Measurements from ENCODE around the gene METTL26.
A peak's percentile ranks its signal among the peaks of the same experiment; 100 is the strongest.

METTL26 gene

GRCh38 chr16:658679-659571 lies 22.8 kb upstream of the METTL26 start:
- DNase-seq (ENCODE audit: low read depth in 2 of 2) = no peak

- DNase-seq (ENCODE audit: low read depth in 2 of 2) = no peak
Observed at GRCh38 chr16:657487-657886, 21.4 kb upstream of the METTL26 start.

- no peak for DNase-seq (ENCODE audit: low read depth in 2 of 2)
Observed at GRCh38 chr16:654034-654433, 17.9 kb upstream of the METTL26 start.

GRCh38 chr16:652454-653305 lies 16.6 kb upstream of the METTL26 start:
- no peak for DNase-seq (ENCODE audit: low read depth in 2 of 2)

DNA sequence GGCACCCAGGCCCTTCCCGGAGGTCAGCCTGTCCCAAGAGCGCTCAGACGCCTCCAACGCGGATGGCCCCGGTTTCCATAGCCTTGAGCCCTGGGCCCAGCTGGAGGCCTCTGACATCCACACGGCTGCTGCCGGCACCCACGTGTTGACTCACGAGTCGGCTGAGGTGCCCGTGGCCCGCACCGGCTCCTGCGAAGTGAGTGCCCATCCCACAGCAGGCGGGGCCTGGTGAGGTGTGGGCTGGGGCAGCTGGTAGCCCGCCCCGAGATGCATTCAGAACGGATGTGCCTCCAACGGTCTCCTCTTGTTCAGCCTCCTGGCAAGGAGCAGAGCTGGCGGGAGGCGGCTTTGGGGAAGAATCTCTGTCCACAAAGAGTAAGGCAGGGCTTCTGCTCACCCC lies 15.7 kb upstream of the METTL26 start:
- DNase-seq (ENCODE audit: low read depth in 2 of 2) = no peak

DNA sequence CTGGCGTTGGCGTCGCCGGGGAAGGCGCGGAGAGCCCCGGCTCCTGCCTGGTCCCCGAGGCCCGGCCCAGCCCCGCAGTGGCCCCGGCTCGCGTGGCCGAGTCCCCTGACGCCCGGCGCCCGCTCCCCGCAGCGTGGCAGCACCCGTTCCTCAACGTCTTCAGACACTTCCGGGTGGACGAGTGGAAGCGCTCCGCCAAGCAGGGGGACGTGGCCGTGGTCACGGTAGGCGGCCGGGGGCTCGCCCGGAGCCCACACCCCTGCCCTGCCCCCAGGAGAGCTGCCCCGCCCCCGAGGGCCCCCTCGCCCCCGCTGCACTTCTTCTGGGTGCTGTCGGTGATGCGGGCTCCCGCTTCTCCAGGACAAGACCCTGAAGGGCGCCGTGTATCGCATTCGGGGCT lies 13.5 kb upstream of the METTL26 start:
- DNase-seq (ENCODE audit: low read depth in 2 of 2) = no peak

DNA sequence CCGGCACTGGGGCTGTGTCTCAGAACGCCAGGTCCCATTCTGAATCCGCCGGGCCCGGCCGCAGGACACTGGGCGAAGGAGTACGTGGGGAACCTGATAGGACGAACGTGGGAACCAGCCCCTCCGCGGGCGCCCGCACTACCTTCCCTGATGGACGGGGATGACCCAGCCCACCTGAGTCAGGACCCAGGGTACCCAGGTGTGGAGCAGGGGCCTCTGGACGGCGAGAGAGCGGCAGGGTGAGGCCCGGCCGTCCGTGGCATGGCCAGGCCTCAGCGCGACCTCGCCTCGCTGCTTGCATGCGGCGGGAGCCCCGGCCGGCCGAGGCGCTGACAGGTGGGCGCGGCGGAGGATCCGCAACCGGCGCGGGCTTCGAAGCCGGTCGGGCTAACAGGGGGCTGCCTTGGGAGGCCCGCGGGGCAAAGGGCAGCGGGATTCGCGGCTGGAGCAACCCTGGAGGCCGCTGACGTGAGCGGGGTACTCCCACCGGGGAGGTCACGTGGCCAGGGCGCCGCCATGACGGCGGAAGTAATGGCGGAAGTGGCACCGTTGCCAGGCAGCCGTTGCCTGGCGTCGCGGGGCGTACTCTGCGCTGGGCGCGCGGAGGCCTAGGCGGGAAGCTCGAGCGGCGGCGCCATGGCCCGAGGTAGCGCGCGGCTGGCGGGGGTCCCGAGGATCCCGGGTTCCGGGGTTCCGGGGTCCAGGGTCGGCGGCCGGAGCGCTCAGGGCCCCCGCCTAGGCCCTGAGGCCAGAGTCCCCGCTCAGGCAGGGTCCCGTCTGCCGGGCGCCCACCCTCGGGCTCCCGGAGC lies 12.9 kb upstream of the METTL26 start, which contains the start of gene WDR90:
WDR90 (plus strand) TSS at position 585 of the 809 bp plus-strand sequence; CDS start at position 637, 52 bp downstream.
- DNase-seq (ENCODE audit: low read depth in 2 of 2) = peak; percentile 92

DNA sequence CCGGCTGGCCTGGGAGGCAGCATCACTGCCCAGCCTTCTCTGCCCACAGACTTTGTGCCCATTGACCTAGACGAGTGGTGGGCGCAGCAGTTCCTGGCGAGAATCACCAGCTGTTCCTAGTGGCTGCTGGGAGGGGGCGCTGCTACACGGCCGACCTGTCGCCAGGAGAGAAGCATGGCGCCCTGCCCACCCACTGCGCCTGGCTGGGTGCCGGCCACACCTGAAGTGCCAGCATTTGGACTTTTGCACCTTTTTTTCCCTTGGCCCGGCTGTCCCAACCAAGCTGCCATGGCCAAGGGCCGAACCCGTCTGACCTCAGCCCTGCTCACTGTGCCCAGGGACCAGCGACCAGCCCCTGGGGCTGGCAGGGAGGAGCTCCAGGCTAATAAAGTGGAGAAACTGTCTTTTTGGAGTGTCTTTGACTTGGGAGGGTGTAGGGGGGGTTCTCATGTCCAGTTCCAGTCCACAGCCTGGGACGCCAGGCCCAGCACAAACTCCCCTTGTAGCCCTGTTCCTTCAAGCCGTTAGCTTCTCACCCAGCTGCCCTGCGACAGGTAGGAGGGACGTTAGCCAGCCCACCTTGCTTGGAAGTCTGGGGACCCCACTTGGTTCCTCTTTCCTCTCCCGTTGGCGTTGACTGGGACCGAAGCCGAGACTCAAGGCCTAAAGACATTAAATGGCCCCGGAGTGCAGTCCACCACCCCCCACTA lies 12.1 kb upstream of the METTL26 start:
- DNase-seq (ENCODE audit: low read depth in 2 of 2) = peak in 1 of 2 donors; percentile 42

DNA sequence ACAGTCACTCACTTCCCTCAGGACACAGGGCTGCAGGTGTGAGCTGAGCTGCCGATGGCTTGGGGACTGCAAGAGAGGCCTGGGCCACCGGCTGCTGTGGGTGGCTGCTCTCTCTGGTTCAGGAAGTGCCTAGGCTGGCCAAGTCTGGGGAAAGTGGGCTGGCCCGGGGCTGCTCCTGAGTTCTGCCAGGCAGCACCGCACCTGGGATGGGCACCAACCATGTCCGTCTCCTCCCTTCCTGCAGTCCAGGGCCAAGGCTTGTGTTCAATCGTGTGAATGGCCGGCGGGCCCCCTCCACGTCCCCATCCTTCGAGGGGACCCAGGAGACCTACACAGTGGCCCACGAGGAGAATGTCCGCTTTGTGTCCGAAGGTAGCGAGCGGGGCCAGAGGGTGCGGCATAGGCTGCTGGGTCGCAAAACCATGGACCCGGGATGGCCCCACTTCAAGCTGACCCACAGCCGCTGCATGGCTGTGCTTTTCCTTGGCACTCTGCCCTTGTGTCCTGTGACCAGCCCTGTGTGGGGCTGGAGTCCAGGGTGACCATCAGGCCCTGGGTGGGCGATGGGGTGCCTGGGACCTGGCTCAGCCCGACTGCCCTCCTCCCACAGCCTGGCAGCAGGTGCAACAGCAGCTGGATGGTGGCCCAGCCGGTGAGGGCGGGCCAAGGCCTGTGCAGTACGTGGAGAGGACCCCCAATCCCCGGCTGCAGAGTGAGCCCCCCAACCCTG lies 11.2 kb upstream of the METTL26 start:
- DNase-seq (ENCODE audit: low read depth in 2 of 2) = no peak

DNA sequence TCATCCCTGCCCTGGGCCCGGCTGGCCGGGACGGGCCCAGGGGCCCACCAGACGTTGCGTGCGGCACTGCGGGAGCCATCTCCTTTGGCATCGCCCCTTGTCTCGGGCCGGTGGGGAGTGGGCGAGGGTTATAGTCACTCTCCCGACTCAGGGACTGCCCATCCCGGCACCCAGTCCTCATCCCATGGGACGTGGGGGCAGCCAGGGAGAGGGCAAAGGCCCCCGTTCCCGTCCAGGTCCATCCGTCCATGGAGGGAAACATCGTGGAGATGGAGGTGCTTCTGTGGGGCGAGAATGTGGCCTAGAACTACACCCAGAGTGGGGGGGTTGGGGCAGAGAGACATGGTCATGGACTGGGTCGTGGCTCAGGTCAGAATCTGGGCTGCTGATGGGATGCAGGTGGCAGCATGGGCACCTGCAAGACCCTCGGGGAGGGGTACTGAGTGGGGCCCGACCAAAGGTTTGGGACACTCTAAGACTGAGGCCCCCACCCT lies 10.6 kb upstream of the METTL26 start:
- DNase-seq (ENCODE audit: low read depth in 2 of 2) = no peak

- no peak for DNase-seq (ENCODE audit: low read depth in 2 of 2)
Observed at GRCh38 chr16:645852-646678, 10.0 kb upstream of the METTL26 start.

- no peak for DNase-seq (ENCODE audit: low read depth in 2 of 2)
Observed at GRCh38 chr16:644556-644955, 8.5 kb upstream of the METTL26 start.

DNA sequence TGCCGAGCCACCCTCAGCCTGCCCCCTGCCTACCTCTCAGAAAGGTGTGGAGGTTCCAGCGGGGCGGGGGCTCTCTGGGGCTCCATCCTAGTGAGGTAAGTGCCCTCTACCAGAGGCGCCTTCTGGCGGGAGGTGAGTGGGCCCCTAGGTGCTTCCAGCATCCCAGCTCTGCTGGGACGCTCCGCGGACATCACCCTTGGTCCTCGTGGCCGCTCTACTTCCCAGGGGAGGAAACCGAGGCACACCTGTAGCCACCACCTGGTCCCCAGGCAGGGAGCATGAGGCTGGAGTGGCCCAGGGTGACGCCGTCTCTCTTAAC lies 6.9 kb upstream of the METTL26 start:
- no peak for DNase-seq (ENCODE audit: low read depth in 2 of 2)

- no peak for DNase-seq (ENCODE audit: low read depth in 2 of 2)
Observed at GRCh38 chr16:642189-643049, 6.3 kb upstream of the METTL26 start.

DNA sequence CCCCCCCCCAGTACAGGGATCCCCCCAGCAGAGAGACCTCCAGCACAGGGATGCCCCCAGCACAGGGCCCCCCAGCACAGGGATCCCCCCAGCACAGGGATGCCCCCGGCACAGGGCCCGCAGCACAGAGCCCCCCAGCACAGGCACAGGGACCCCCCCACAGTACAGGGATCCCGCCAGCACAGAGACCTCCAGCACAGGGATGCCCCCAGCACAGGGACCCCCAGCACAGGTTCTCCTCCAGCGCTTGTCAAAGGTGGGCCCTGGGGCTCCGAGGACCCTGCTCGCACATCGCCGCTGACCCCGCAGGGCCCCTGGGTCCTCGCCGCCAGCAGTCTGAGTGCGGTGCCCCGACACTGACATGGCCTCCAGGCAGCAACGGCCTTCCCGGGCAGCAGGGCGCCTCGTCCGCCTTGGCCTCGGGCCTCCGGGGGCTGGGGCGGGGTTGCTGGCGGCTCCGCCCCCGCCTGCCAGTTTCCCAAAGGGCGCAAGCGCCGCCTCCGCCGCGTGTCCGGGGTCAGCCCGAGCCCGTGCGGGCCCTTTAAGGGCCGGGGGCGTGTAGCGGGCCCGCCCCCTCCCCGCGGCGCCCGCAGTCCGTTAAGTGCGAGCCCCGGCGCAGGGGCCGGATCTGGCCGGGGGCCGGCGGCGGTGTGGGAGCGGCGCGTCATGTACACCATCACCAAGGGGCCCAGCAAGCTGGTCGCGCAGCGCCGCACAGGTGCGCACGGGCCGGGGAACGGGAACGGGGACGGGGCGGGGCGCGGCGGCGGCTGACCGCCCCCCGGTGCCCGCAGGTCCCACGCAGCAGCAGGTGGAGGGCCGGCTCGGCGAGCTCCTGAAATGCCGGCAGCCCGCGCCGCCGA lies 5.5 kb upstream of the METTL26 start, which contains the start of gene MCRIP2:
MCRIP2 (plus strand) TSS at position 503 of the 863 bp plus-strand sequence; CDS start at position 667, 164 bp downstream.
- DNase-seq (ENCODE audit: low read depth in 2 of 2) = peak; percentile 75 to 76

GRCh38 chr16:640614-641013 lies 4.5 kb upstream of the METTL26 start:
- DNase-seq (ENCODE audit: low read depth in 2 of 2) = no peak

- DNase-seq (ENCODE audit: low read depth in 2 of 2) = no peak
Observed at GRCh38 chr16:638836-639235, 2.7 kb upstream of the METTL26 start.

All from stimulated activated CD8-positive, alpha-beta memory T cell treated with anti-CD3 and anti-CD28 coated beads, Interleukin-2, amount 100 ng/mL, for 48 hours (primary cell).